HG02623 (cell line): ENCODE measurements around the gene AP3S1.
"Not testable (repeated sequence)": the region's sequence is repeated elsewhere in the genome, so short reads cannot be mapped to it uniquely, and the experiment has no call there.

Source experiments
- ATAC-seq: cut with Tn5 transposase; IDR thresholded peaks from one replicate; pipeline ENCODE4 v1.9.1; 2021; ENCODE audit warnings: moderate library complexity; ENCODE audit not compliant: unreplicated experiment

AP3S1 gene

GRCh38 chr5:115824983-115825382, 16.8 kb upstream of the AP3S1 start:
- ATAC-seq, result not testable (repeated sequence)

DNA sequence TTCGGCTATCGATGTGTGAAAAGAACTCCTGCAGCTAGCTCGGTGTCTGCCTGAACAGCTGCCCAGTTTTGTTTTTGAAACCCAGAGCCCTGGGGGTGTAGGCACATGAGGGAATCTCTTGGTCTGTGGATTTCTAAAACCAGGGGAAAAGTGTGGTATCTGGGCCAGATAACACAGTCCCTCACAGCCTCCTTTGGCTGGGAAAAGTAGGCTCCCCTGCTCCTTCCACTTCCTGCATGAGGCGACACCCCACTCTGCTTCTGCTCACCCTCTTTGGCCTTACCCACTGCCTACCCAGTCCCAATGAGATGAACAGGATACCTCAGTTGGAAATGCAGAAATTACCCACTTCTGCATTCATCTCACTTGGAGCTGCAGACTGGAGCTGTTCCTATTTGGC, 15.8 kb upstream of the AP3S1 start:
- no peak for ATAC-seq

- no peak for ATAC-seq
These were observed 11.8 kb upstream of the AP3S1 start for GRCh38 chr5:115829913-115830312.

DNA sequence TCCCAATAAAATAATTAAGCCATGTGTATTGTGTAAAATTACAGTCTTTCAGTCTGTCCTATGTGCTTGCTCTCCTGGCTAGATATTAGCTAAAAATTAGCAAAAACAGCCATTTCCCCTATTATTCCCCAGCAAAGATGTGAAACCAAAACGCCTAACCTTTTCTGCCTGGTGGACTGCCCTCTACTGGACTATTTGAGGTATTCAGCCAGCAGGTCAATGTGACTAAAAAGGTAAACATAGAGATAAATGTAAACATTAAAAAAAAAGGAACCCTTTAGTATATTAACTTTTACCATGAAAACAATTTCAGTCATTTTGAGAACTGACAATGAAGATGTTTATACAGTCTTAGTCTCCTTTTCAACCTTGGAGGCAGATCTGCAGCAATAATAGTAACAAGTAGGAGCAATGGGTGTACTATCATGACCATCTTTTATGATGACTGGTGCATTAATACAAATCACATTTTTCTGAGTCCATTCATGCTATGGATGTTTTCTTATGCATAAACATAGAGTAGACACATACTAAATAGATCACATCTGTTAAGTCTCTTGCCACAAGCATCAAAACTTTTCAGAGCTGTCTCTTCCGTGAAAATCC, 10.5 kb upstream of the AP3S1 start:
- peak; percentile 69 for ATAC-seq

DNA sequence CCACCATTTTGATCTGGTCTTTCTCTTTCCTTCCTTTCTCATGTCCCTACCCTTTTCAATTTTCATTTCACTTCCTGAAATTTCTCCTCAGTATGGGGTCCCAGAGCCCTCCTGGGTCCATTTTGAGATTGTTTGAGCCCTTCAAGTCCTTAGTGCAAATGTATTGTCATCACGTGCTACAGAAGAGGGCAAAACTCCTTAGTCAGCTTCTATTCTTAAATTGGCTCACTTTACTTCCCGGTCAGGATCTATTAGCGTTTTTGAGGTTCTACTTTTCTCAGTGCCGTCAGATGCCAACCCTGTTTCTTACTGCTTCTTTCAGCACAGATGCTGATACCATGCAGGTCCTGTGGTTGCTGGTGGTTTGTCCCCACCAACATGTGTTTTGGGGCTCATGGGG, 6.3 kb upstream of the AP3S1 start:
- ATAC-seq, result no peak

GRCh38 chr5:115838885-115839518, 2.7 kb upstream of the AP3S1 start:
- ATAC-seq, result no peak

DNA sequence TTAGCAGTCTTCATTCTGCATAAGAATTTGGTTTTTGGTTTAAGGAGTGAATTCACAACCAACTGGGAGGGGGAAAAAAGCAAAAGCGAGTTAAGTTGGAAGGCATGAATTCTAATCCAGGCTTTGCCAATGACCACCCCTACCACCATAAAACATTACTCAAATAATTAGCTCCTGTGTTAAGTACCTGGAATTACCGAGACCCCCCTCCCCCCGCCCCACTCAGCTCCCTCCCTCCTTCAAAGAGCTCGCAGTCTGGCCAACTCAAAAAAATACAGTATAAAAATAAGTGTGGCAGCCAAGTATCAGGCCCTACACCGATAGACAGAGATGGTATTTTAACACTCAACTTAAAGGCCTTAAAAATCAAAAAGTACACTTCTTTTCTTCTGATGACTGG, 862 bp upstream of the AP3S1 start:
- no peak for ATAC-seq

DNA sequence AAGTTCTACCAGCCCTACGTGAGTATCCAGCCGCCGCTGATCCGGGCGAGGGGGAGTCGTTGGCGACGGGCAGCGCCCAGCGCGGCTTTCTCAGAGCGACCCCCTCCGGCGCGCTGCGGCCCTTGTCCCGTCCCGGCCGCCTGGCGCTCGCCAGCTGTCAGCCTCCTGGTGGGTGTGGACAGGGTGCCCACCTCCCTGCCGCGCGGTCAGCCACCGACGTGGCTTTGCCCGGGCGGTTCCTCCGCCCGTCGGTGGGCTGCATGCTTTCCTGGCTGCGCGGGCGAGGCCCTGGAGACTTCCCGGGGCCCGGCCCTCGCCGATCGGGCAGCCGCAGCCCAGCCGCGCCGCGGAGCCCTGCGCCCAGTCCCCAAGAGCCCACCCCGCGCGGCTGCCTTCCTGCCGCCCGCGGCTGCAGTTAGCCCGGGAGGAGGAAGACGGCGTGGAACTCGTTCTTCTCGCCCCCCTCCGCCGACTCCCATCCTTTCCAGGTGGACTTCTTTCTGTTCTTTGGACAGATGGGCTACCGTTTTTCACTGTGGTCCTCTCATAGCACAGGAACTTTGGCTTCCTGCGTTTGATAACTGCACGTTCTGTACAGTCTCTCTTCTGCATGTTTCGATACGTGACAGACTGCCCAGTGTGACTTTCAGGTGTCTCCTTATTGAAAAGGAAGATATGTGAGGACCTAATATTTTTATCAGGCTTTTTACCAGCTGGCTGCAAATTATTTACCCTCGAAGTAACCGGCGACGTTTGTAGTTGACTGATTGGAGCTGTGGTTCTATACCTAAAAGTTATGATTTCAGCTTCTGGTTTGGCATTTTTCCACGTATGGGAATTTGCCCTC, 577 bp downstream of the AP3S1 start:
- peak; percentile 28 for ATAC-seq

- ATAC-seq, result no peak
These were observed 1.2 kb downstream of the AP3S1 start for GRCh38 chr5:115842952-115843351.

GRCh38 chr5:115843444-115844130, 1.9 kb downstream of the AP3S1 start:
- ATAC-seq, result no peak

GRCh38 chr5:115844321-115844817, 2.6 kb downstream of the AP3S1 start:
- ATAC-seq, result no peak

DNA sequence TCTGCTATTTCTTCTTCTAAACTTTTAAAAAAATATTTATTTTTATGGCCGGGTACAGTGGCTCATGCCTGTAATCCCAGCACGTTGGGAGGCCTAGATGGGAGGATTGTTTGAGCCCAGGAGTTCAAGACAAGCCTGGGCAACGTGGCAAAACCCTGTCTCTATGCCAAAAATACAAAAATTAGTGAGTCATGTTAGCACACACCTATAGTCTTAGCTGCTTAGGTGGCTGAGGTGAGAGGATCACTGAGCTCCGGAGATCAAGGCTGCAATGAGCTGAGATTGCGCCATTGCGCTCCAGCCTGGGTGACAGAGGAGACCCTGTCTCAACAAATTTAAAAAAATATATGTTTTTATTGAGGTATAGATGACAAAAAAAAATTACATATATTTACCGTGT, 5.6 kb downstream of the AP3S1 start:
- no peak for ATAC-seq

GRCh38 chr5:115849258-115849798, 7.6 kb downstream of the AP3S1 start:
- no peak for ATAC-seq

GRCh38 chr5:115850744-115851416, 9.1 kb downstream of the AP3S1 start:
- no peak for ATAC-seq

- no peak for ATAC-seq
These were observed 12.4 kb downstream of the AP3S1 start for GRCh38 chr5:115854139-115854538.

- no peak for ATAC-seq
These were observed 14.2 kb downstream of the AP3S1 start for GRCh38 chr5:115855959-115856358.

- no peak for ATAC-seq
These were observed 15.3 kb downstream of the AP3S1 start for GRCh38 chr5:115857057-115857479.

DNA sequence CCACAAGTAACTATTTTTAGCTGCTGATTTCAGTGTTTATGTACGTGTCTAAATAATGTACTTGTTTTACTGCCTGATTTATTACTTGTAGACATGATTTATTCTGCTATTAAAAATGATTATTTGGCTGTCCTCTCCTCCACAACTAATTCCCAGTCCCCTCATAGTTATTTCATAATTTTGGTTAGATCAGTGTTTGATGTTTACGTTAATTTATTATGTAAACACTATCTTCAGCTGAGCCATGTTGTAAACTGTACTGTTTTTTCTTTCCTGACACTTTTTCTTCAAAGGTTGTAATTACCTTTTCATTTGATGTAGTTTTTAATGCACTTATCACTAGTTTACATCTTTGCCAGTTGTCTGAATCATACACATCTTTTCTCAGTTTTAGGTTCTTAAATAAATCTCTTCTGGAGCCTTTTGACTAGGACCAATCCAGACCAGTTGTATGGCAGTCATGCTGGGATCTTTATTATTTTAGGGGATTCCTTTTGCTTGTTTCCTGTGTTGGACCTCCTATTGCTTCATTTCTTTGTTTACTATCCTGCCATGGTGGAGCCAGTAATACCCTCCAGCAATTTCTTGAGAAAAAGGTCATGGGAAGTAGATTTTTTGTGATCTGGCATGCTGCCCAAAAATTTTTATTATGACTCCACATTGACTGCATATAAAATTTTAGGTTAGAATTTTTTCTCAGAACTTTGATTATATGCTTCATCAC, 16.1 kb downstream of the AP3S1 start:
- ATAC-seq, result no peak

DNA sequence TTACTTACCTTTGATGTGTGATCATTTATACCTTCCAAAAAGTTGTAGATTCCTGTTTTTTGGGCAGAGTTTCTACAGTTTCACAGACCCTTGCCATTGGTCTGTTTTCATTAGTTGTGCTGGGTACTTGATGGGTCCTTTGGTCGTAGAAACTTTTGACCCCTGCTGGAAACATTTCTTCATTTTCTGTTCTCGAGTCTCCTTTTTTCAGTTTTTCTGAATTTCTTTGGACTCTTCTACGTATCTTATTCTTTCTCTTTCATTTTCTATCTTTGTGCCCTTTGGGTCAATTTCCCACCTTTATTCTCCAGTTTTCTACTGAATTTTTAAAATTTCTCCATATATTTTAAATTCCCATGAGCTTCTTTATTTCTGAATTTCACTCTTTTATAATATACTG, 16.7 kb downstream of the AP3S1 start:
- no peak for ATAC-seq

DNA sequence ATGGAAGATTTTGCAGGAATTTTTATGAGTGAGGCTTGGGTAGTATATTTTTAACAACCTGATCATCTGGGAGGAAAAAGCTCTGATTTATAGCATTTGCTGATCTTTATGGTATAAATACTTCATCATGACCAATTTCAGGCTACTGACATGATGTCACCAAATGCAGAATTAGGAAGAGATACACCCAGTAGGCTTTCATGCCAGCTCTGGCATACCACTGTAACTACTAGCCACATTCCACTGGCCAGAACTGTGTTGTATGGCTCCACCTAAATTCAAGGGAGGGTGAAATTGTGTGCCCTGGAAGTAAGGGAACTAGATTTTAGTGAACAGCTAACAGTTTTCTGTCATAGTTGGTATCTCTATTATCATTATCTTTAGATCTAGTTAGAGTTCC, 17.6 kb downstream of the AP3S1 start:
- no peak for ATAC-seq
